AG20443 (cell line): ENCODE data around the gene INTS14.
A peak's percentile ranks its signal among the peaks of the same experiment; 100 is the strongest.

ENCODE experiments used
- DNase-seq: peaks from one replicate; pipeline ENCODE4 v3.0.0; 2012; ENCODE audit warnings: low spot score, mixed read lengths

The INTS14 gene

DNA sequence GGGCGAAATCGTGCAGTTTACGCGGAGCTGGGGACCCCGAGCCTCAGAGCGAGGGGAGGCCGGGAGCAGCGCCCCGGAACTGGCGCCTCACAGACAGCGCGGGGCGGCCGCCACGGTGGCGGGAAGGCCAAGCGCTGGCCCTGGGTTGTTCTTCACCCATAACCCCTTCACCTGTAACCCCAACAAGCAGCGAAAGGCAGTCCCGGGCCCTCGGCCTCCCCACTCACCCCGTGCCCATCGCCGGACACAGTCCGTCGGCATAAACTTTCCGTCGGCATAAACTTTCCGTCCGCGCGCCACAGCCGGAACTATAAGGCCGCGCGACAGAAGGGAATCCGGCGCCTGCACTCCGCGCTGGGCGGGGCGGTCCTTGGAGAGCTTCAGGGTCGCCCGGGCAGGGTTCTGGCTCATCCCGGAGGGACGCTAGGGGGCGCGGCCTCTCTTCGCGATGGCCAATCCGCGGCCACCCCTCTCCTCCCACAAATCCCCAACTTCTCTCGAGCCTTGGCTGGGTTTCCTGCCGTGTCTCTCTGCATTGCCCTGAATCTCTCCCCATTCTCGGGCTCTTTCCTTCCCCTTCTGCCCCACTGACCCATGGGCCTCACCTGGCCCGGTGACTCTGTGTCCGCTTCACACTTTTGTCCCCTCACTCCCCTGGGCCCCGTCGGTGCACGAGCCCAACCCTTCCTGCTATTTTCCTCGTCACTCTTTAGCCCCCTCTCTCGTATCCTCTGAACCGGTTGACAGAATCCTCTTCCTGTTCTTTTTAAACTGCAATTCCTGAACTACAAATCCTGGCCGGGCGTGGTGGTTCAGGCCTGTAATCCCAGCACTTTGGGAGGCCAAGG lies at the start of gene INTS14:
INTS14 (minus strand) TSS at position 261 of the 848 bp plus-strand sequence. CDS start 3,751 bp downstream, outside the sequence.
- peak; percentile 100 for DNase-seq

DNA sequence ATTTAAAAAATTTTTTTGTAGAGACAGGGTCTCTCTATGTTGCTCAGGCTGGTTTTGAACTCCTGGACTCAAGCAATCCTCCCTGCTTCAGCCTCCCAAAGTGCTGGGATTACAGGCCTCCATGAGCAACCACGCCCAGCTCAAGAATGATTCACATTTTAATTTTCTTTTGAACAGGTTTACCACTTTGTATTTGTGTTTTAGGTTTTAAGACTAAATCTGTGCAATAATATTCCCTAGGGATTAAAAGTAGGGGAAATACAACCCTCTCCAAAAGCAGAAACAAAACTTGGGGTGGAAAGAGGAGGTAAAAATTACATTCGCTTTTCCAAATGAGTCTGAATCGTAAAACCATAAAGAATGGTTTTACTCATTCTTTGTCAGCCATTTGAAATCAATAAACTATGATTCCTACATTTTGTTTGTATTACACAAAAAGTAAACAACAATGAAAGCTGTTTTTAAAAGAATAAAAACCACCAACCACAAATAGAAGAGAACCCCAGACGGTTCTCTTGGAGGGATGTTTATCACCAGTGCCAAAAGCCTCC lies 48.6 kb upstream of the INTS14 start:
- no peak for DNase-seq

DNA sequence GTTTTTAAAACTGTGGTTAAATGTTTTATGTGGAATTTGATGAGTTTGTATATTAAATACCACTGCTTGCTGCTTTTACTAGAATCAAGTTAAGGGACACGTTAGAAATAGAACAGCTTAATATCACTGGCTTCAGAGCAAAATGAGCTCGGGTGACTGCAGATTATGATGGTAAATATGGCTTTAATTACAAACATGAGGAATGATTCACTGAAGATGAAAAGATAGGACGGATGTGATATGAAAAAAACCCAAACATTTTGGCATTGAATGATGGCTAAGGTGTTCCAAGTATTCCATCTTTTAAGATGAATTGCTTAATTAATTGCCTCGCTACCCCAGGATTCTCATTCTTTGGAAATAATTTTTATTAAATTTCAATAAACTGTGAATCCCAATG lies 44.5 kb upstream of the INTS14 start:
- DNase-seq = no peak

DNA sequence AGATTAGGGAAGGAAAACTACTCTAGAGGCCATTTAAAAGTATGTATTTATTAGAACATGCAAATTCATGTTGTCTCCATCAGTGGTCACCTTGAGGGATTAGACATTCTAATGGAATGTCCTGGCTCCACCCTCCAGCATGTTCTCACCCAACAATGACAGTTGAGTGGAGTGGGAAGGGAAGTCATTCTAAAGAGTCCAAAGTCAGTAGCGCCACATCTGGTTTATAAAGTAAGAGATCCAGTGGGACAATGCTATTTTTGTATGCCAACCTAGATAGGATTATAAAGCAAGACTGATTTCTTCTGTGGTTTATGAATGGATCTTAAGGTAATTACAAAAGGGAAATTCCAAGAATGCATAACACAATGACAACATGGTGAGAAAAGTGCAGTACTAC lies 44.1 kb upstream of the INTS14 start:
- DNase-seq = peak; percentile 39

DNA sequence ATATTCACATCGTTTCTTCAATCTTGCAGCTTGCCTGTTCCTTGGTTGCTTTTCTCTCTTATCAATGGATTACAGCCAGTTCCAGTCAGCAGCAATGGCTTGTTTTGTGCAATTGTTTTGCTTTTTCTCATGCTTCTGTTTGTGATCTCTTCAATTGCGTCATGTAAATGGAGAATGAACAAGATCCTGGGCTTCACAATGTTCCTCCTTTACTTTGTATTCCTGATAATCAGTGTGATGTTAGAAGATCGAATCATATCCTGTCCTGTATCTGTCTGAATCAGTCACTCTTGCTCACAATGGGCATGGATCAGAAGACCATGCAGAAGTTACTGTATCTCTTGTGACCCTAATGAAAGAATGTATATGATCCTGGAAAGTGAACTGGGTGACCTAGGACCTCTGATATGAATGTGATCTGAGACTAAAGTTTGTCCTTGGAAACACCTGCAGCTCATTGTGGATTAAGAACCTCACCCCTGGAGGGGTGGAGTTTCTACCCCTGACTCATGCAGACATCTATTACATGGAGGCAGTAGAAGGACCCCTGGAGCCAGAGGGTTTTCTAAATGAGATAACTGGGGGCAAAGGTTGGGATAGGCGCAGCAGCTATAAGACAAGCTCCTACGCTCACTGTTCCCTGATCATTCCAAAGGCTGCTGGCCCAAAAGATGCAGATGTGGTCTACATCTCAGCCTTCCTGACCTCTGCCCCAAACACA lies 43.0 kb upstream of the INTS14 start:
- no peak for DNase-seq

DNA sequence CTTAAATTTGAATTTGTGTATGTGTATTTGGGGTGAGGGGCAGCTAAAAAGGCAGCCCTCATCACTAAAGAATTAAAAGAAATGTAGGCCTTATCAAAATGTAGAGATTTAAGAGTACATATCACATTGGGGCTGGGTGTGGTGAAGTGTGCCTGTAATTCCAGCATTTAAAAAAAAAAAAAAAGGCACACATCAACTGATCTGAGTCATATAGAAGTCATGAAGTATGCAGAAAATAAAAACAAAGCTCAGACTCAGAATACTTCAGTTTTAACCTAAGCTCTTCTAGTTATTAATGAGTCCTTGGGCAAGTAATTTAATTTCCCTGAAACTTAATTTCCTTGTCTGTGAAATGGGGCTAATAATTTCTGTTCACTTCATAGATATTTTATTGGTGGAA lies 42.4 kb upstream of the INTS14 start:
- DNase-seq = peak; percentile 48

DNA sequence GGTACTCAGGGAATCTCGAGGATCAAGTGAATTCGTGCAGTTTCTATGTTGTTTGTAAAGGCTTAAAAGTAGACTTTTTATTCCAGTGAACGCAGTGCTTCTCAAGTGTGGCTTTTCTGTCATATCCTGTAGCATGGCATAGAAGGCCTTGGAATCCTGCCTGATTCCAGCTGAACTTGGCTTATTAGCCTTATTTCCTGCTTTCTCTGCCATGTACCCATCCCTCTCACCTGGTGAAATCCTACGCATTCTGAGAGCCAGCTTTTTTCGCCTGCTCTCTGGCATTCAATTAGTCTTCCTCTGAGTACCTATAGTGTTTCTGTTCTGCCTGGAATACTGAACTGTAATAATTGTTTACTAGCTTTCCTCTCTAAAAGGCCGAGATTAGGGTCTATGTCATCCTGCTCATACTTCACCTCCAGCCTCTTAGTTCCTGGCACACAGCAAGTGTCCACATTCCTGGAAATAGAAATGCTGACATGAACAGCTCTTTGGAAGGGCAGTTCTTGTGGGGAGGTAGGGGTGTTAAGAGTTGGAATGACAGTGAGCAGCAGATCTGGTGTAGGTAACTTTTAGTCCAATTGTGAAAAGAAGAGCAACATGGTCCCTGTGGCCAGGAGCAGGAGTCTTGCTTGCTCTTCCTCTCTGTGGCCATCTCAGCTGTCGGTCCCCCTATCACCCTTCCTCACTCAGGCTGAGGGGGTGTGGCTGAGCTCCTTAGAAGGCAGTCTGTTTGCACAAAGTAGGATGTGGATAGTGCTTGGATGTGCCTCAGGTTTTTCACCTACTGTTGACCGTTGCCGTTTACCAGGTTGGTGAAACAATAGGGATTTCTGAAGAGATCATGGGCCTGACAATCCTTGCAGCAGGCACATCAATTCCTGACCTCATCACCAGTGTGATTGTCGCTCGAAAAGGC lies 41.2 kb upstream of the INTS14 start:
- DNase-seq = no peak

DNA sequence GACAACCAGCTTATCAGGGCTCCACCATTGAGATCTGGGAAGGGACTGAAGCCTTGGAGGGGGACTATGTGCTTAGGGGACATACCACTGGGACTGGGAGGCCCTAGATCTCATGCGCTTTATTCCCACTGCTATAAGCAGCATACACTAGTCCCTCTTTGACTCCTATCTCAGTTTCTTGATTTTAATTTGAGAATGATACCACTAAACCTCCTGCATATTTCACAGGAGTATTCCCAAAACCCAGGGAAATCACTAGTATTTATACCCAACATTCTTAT lies 40.1 kb upstream of the INTS14 start:
- no peak for DNase-seq

DNA sequence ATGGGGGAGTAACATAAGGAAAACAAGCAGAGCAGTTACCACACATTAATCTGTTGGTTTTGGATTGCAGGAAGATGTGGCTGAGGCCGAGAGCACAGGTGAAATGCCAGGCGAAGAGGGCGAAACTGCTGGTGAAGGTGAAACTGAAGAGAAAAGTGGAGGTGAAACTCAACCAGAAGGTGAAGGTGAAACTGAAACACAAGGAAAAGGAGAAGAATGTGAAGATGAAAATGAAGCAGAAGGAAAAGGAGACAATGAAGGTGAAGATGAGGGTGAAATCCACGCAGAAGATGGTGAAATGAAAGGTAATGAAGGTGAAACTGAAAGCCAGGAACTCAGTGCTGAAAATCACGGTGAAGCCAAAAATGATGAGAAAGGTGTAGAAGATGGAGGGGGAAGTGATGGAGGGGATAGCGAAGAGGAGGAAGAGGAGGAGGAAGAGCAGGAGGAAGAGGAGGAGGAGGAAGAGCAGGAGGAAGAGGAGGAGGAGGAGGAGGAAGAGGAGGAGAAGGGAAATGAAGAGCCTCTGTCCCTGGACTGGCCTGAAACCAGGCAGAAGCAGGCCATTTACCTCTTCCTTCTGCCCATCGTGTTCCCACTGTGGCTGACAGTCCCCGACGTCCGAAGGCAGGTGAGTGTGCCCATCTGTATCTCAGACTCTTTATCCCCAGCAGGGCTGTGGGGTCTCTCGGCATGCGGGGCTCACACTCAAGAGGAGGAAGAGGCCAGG lies 39.5 kb upstream of the INTS14 start:
- DNase-seq = no peak

DNA sequence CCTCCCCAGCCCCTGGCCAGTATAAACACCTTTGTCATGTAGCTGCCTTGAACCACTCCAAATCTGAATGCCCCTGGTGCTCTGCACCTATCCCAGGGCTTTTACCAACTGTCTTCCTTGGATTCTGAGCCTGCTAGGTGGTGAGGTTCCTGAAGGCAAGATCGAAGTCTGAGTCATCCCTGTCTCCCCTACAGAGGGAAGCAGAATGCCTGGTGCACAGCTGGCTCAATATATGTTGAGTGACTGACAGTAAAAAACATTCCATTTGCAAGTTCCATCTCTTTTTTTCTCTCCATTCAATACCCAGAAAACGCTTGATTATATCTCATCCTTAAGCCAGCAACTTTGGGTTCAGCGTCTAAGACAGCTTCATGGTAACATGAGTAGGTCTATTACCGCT lies 35.6 kb upstream of the INTS14 start:
- no peak for DNase-seq

DNA sequence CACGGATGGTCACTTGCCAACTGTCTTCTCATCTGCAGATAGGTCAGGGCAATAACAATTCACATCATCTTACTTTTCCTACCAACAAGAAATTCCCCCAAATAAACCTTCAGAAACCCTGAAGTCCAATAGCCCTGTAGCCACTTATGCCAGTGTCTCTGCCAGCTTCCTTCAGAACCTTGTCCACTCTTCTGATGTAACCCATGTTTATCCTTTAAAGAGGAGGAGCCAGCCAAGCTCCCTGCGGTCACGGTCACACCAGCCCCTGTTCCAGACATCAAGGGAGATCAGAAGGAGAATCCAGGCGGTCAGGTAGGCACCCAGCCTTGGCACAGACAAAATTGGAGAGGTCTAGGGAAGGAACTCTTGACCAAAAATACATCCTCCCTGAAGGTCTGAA lies 34.5 kb upstream of the INTS14 start:
- DNase-seq = no peak

DNA sequence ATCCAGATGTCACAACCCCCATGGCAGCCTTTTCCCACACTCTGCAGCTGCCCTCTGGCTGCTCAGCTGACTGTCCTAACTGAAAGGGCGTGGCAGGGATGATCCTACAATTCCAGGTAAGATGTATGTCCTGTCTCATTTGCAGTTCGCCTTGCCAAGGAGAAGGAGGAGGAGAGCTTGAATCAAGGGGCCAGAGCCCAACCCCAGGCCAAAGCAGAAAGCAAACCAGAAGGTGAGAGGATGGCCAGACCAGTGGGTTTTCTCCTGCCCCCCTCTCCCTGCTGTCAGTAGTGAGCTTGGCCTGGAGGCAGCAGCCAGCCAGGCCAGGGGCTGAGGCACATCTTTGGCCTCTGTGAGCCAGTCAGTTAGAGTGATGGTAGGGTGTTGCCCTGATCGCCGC lies 33.4 kb upstream of the INTS14 start:
- no peak for DNase-seq

DNA sequence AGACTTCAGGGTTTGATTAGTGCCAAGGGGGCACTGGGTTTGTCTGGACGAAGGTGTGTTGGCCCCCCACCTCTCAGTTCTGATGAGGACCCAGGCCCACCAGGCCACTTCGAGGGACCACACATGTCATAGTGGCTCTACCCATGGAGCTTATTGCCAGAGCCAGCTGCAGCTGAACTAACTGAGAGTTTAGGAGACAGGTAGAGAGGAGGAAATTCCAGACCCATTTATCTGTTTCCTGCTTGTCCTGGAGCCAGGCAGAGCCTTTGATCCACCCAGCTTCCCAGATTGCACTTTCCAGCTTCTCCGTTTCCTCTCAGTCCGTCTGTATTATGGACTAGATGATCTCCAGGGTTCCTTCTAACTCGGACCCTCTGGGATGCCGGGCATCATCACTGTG lies 31.7 kb upstream of the INTS14 start:
- DNase-seq = no peak

DNA sequence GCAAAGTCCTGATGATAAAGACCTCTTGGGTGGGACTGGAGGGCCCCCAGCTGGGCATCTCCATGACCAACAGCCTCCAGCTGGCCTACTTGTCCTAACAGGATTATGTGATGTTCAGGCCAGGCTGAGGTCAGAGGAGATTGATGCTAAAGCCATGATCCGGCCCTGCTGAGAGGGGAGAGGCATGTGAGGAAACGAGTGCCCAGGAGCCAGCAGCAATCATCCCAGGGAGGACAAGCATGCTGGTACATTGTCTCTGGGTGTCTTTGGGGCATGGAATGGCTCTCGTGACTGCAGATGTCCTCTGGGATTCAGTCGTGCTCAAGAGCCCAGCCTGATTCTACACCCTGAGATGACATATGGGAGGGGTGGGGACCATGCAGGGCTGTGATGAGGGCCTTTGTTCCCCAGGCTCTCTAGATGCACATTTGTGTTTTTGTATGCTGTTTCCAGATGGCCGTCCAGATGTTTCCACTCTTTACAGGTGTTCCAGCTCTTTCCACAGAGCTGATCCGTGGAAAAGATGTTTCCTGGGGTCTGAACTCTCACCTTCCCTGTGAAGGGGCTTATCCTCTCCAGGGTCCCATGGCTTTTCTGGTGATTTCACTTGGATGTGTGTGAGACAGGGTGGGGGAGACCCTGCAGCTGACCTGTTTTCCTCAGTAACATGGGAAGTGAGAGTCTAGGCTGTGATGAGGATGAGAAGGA lies 31.0 kb upstream of the INTS14 start:
- no peak for DNase-seq

DNA sequence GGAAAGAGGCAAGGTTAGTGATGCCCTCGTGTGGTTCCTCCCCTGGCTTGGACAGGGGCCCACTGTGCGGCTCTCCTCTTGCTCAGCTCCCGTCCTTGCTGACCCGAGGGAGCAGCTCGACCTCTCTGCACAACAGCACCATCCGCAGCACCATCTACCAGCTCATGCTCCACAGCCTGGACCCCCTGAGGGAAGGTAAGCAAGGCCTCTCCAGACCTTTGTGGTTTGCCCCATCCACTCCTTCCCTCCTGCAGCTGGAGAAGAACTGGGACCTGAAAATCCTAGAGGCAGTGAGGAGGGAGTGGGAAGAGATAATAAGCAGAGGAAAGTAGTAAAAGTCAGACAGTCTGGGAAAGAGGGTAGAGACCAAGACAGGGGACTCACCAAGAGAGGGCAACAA lies 28.6 kb upstream of the INTS14 start:
- DNase-seq = no peak

DNA sequence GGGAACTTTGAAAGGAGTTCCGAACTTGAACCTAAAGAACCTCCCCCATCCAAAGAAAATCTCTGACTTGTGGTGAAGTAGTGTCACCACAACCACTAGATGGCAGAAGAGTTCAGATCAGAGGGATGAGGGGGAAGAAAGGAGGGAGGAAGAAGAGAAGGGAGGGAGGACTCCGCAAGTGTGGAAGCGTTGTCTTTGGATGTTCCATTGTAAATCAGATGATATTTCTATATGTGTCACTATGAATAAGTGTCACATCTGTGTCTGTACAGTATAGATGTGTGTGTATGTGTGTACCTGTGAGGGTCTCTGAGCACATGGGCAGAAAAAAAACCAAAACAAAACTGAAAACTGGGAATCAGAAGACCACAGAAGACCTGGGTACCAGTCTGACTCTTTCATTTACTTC lies 27.8 kb upstream of the INTS14 start:
- DNase-seq = peak; percentile 85

DNA sequence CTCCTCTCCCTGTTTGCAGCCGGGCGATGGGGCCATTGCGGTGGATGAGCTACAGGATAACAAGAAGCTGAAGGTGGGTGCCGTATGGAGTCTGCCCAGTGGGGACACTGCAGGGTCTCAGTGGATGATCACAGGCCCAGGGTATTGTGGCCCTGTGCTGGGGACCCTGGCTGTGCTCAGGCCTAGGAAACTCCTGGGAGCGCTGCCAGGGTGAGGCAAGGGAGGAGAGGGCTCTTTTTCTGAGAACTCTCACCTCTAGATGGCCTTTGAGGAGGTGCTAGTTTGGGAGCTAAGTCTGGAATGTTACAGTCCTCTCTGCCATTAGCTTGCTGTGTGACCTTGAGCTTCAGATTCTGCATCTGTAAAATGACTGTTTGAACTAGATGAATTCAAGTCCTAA lies 27.2 kb upstream of the INTS14 start:
- no peak for DNase-seq

DNA sequence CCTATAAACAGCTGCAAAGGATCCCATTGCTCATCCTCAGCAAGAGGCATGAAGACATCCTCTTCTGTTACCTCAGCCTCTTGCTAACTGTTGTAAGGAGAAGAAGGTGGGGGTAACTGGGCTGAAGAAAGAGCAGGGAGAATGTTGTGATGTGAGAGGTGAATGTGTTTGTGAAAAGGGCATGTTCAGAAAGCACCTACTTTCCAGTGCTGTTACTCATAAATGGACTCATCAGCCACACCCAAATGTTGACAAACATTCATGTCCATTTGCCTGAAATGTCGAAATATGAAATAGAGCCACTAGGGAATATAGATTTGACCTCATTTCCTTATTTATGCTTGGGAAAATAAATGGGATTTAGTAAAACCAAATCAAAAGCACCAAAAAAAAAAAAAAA lies 23.4 kb upstream of the INTS14 start:
- no peak for DNase-seq

DNA sequence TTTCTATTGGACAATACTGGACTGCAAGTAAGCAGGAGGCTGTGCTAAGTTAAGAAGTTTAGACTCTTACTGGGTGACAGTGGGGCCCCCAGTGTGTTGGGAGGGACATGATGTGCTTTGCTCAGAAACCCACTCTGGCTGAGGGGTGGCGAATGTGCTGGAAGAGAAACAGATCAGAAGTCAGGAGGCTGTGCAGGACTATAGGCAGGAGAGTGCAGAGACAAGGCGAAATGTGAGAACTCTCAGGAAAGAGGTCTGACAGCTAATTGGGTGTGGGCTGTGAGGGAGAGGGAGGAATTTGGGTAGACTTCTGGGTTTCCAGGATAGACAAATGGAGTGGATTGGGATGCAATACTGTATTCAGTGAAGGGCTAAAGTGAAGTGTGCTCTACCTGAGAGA lies 22.8 kb upstream of the INTS14 start:
- no peak for DNase-seq

DNA sequence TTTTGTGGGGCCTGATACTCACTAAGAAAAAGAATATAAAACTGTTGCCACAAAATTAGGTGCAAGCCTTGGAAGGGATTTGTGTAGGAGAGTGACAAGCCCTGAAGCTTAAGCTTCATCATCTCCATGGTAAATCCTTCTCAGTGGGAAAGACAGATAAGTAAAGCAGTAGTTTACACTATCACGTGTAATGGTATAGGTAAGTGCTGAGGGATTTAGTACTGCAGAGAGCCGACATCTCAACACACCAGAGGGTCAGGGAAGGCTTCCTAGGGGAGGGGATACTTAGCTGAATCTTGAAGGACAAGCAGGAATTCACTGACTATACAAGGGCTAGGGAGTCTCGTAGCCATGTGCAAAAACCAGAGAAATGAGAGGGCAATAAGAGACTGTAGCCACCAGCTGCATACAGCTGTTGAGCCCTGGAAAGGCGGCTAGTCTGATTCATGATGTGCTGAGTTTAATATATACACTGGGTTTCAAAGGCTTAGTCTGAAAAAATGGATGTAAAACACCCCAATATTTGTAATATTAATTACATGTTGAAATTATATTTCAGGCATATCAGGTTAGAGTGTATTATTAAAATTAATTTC lies 21.9 kb upstream of the INTS14 start:
- DNase-seq = no peak

DNA sequence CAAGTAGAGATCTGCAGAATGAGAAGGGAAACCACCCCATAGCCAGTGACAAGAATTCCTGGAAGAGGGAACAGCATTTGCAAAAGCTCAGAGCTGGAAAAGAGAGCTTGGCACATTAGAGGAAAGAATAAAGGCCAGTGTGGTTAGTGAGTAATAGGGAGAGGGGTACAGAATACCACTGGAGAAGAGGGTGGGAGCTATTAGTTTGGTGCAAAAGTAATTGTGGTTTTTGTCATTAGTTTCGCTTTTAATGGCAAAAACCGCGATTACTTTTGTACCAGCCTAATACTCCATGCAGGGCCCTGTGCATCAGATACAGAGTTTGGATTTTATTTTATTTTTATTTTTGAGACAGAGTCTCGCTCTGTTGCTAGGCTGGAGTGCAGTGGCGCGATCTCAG lies 20.6 kb upstream of the INTS14 start:
- no peak for DNase-seq
